ENCODE results near the gene MEX3B.
"Not testable (repeated sequence)": the region's sequence is repeated elsewhere in the genome, so short reads cannot be mapped to it uniquely, and the experiment has no call there.

The MEX3B gene

DNA sequence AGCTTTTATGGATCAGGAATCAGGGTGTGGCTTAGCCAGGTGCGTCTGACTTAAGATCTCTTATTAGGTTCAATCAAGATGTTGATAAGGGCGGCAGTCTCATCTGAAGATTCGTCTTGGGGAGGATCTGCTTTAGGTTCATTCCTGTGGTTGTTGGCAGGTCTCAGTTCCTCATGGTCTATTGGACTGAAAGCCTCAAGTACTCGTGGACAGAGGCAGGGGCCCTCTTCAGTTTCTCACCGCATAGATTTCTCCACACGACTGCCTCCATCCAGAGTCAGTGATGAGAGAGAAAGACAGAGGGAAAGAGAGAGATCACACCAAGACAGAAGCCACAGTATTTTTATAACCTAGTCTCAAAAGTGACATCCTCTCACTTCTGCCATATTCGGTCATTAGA is 9.4 kb downstream of the MEX3B start:
- Histone ChIP-seq H3K36me3 (ENCODE audit: low read depth) (no peaks in the 10 kb centered on the region), H3K4me1 (ENCODE audit: insufficient read depth, poor library complexity, severe bottlenecking) (no peaks in the 10 kb centered on the region), H3K4me3 (ENCODE audit: severe bottlenecking) (no peak overlapping the region), H3K27me3 (ENCODE audit: insufficient read depth, poor library complexity, severe bottlenecking) (no peaks in the 10 kb centered on the region), H3K9me3 (ENCODE audit: severe bottlenecking) (no peaks in the 10 kb centered on the region), H3K27ac (ENCODE audit: poor library complexity, severe bottlenecking) (no peak overlapping the region)
- no peak for ATAC-seq (ENCODE audit: low read depth)
- DNase-seq (ENCODE audit: low spot score) = no peak
- TF ChIP-seq, protein P1, sequence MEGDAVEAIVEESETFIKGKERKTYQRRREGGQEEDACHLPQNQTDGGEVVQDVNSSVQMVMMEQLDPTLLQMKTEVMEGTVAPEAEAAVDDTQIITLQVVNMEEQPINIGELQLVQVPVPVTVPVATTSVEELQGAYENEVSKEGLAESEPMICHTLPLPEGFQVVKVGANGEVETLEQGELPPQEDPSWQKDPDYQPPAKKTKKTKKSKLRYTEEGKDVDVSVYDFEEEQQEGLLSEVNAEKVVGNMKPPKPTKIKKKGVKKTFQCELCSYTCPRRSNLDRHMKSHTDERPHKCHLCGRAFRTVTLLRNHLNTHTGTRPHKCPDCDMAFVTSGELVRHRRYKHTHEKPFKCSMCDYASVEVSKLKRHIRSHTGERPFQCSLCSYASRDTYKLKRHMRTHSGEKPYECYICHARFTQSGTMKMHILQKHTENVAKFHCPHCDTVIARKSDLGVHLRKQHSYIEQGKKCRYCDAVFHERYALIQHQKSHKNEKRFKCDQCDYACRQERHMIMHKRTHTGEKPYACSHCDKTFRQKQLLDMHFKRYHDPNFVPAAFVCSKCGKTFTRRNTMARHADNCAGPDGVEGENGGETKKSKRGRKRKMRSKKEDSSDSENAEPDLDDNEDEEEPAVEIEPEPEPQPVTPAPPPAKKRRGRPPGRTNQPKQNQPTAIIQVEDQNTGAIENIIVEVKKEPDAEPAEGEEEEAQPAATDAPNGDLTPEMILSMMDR (IDR thresholded peaks at IDR 0.05; ENCODE audit: poor library complexity, severe bottlenecking) = no peak

DNA sequence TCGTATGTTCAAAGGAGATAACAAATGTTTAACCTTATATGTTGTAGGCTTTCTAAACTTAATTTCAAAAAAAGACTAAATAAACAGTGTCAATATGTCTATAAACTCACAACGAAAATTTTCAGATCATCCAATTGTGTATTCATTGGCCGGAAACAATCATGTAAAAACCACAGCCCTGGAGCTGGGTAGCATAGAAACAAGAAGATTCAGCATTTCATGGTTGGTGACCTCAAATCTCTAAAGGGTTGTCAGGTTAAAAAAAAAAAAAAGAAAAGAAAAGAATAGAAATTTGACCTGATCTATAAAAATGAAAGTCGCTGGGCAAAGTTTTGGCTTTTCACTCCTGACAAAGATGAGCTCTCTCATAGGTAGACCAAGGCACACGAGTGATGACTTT is 13.9 kb downstream of the MEX3B start:
- no peaks in the 10 kb centered on the region for H3K27me3 ChIP-seq (ENCODE audit: insufficient read depth, poor library complexity, severe bottlenecking)
- DNase-seq (ENCODE audit: low spot score) (no peak), ATAC-seq (ENCODE audit: low read depth) (no peak)
- TF ChIP-seq, protein P1 (IDR thresholded peaks at IDR 0.05; ENCODE audit: poor library complexity, severe bottlenecking) = no peak
- no peaks in the 10 kb centered on the region for H3K36me3 ChIP-seq (ENCODE audit: low read depth)
- H3K4me3 ChIP-seq (ENCODE audit: severe bottlenecking) = no peak overlapping the region
- no peak overlapping the region for H3K27ac ChIP-seq (ENCODE audit: poor library complexity, severe bottlenecking)
- H3K9me3 ChIP-seq (ENCODE audit: severe bottlenecking) = no peaks in the 10 kb centered on the region
- H3K4me1 ChIP-seq (ENCODE audit: insufficient read depth, poor library complexity, severe bottlenecking) = no peaks in the 10 kb centered on the region

DNA sequence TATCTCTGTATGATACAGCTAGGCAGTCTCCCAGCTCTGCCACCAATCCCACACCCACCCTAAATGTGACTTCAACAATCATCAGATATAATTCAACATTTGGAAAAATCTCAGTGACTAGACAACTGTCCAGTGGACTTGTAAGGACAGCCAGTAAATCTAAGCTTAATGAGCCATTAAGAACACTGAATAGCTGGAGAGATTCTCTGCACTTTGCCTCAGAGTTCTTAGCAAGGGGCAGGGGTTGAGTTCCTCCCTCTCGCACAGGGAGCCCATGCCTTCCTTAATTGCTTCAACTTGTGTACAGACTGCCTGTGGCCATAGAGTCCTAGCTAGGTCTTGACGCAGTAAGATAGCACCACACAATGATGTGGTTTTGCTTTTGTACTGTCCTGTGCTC is 15.6 kb downstream of the MEX3B start:
- no peaks in the 10 kb centered on the region for H3K9me3 ChIP-seq (ENCODE audit: severe bottlenecking)
- H3K4me1 ChIP-seq (ENCODE audit: insufficient read depth, poor library complexity, severe bottlenecking) = no peaks in the 10 kb centered on the region
- H3K27ac ChIP-seq (ENCODE audit: poor library complexity, severe bottlenecking) = no peak overlapping the region
- DNase-seq (ENCODE audit: low spot score) = no peak
- no peaks in the 10 kb centered on the region for H3K27me3 ChIP-seq (ENCODE audit: insufficient read depth, poor library complexity, severe bottlenecking)
- ATAC-seq (ENCODE audit: low read depth) = no peak
- TF ChIP-seq, protein P1 (IDR thresholded peaks at IDR 0.05; ENCODE audit: poor library complexity, severe bottlenecking) = no peak
- no peak overlapping the region for H3K4me3 ChIP-seq (ENCODE audit: severe bottlenecking)
- no peaks in the 10 kb centered on the region for H3K36me3 ChIP-seq (ENCODE audit: low read depth)

DNA sequence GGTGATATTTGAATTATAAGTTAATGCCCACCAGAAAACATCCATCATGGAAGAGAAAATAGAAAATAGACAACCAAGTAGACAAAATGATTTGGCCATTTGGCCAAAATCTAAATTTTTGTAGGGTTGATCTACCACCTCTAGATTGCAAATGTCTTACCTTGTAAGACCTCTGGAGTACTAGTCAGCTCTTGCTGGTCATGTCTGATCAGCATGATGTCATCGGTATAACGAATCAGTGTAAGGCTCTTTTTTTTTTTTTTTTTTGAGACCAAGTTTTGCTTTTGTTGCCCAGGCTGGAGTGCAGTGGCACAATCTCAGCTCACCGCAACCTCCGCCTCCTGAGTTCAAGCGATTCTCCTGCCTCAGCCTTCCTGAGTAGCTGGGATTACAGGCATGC is 17.7 kb downstream of the MEX3B start:
- not testable (repeated sequence) for H3K27me3 ChIP-seq (ENCODE audit: insufficient read depth, poor library complexity, severe bottlenecking); ATAC-seq (ENCODE audit: low read depth); H3K36me3 ChIP-seq (ENCODE audit: low read depth); H3K9me3 ChIP-seq (ENCODE audit: severe bottlenecking); DNase-seq (ENCODE audit: low spot score); H3K27ac ChIP-seq (ENCODE audit: poor library complexity, severe bottlenecking); H3K4me1 ChIP-seq (ENCODE audit: insufficient read depth, poor library complexity, severe bottlenecking); H3K4me3 ChIP-seq (ENCODE audit: severe bottlenecking)

DNA sequence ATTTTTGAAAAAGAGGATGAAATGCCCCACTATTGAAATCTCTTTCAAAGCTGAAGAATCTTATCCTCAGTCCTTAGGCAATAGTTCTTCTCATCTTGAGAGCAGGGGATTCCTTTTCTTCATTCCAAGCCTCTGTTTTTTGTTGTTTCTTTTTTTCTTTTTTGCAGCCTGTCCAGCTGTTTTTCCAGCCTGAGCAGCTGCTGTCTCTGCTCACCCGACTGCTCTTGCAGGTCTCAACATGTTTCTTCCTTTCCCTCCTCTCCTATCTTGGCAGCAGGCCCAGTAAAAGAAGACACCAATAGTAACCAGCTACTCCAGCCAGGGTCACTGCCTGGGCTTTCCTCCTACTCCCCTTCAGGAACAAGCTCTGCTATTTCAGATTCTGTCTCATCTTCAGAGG is 23.8 kb downstream of the MEX3B start:
- TF ChIP-seq, protein P1 (IDR thresholded peaks at IDR 0.05; ENCODE audit: poor library complexity, severe bottlenecking) = no peak
- DNase-seq (ENCODE audit: low spot score) = peak; percentile 90

More for the DNA sequence above, 23.8 kb downstream of the MEX3B start:
- H3K27ac ChIP-seq (ENCODE audit: poor library complexity, severe bottlenecking) = no peak overlapping the region
- no peaks in the 10 kb centered on the region for H3K9me3 ChIP-seq (ENCODE audit: severe bottlenecking)
- peaks cover 15% of the 10 kb centered on the region for H3K4me1 ChIP-seq (ENCODE audit: insufficient read depth, poor library complexity, severe bottlenecking)
- H3K36me3 ChIP-seq (ENCODE audit: low read depth) = no peaks in the 10 kb centered on the region
- H3K27me3 ChIP-seq (ENCODE audit: insufficient read depth, poor library complexity, severe bottlenecking) = no peaks in the 10 kb centered on the region
- ATAC-seq (ENCODE audit: low read depth) = peak; percentile 88
- no peak overlapping the region for H3K4me3 ChIP-seq (ENCODE audit: severe bottlenecking)

Measured in RWPE2 (cell line).